GM23338 (cell line): ENCODE results near the gene CCDC57. TPM values are rescaled to one million over a fixed set of nuclear protein-coding genes. Genes with fewer than 3 reads are reported as not detected.

Source experiments
- ATAC-seq: fragments of 200-7000 bp; cut with Tn5 transposase; 3 replicates; pipeline ENCODE4 v1.9.1; 2020
- DNase-seq: peaks from one replicate; pipeline ENCODE4 v3.0.0-alpha.2; 2015; ENCODE audit warnings: low spot score
- H2AFZ ChIP-seq: fragments of 200-600 bp; sonication (generic); 2 replicates; pipeline ENCODE4 v1.8.0; 2016; ENCODE audit warnings: antibody characterized with exemption, mild to moderate bottlenecking, moderate library complexity
- H3F3A ChIP-seq: fragments of 200-600 bp; sonication (generic); replicated peaks from 2 replicates; pipeline ENCODE4 v1.8.0; 2017; ENCODE audit warnings: antibody characterized with exemption, mixed run types, low read depth
- H3K27ac ChIP-seq: fragments of 200-600 bp; sonication (generic); 2 replicates; pipeline ENCODE4 v1.6.1; 2016; ENCODE audit warnings: low read depth
- H3K27me3 ChIP-seq: fragments of 200-600 bp; sonication (generic); 2 replicates; pipeline ENCODE4 v1.8.0; 2016; ENCODE audit warnings: mild to moderate bottlenecking, mixed run types, moderate library complexity; ENCODE audit not compliant: insufficient read depth
- H3K36me3 ChIP-seq: fragments of 200-600 bp; sonication (generic); 2 replicates; pipeline ENCODE4 v1.8.0; 2016; ENCODE audit warnings: mild to moderate bottlenecking; ENCODE audit not compliant: insufficient read depth
- H3K4me1 ChIP-seq: fragments of 200-600 bp; sonication (generic); 2 replicates; pipeline ENCODE4 v1.8.0; 2016; ENCODE audit warnings: mild to moderate bottlenecking, moderate library complexity; ENCODE audit not compliant: insufficient read depth
- H3K4me2 ChIP-seq: fragments of 200-600 bp; sonication (generic); 2 replicates; pipeline ENCODE4 v1.7.1; 2017; ENCODE audit warnings: mixed run types
- H3K4me3 ChIP-seq: fragments of 200-600 bp; sonication (generic); 2 replicates; pipeline ENCODE4 v1.6.1; 2016; ENCODE audit warnings: mixed run types
- H3K79me2 ChIP-seq: fragments of 200-600 bp; sonication (generic); replicated peaks from 2 replicates; pipeline ENCODE4 v1.8.0; 2017; ENCODE audit warnings: mild to moderate bottlenecking; ENCODE audit not compliant: insufficient read depth
- H3K9me2 ChIP-seq: fragments of 200-600 bp; sonication (generic); 2 replicates; pipeline ENCODE4 v1.8.0; 2017; ENCODE audit not compliant: insufficient read depth
- H4K20me1 ChIP-seq: fragments of 200-600 bp; sonication (generic); replicated peaks from 2 replicates; pipeline ENCODE4 v1.8.0; 2017; ENCODE audit warnings: mild to moderate bottlenecking; ENCODE audit not compliant: insufficient read depth
- H3K27ac Mint-ChIP-seq: 2 replicates; pipeline ENCODE4 v1.8.0; 2020; ENCODE audit warnings: inconsistent platforms, mild to moderate bottlenecking, moderate library complexity, mixed read lengths
- H3K27me3 Mint-ChIP-seq: 3 replicates; pipeline ENCODE4 v1.8.0; 2022; ENCODE audit warnings: low read depth, mild to moderate bottlenecking, moderate library complexity, mixed read lengths, inconsistent platforms; ENCODE audit not compliant: insufficient read depth, poor library complexity
- H3K36me3 Mint-ChIP-seq: 3 replicates; pipeline ENCODE4 v1.8.0; 2021; ENCODE audit warnings: low read depth, mild to moderate bottlenecking, inconsistent platforms, moderate library complexity, mixed read lengths
- H3K4me1 Mint-ChIP-seq: 3 replicates; pipeline ENCODE4 v1.8.0; 2020; ENCODE audit warnings: mild to moderate bottlenecking, inconsistent platforms, mixed read lengths
- H3K4me3 Mint-ChIP-seq: 3 replicates; pipeline ENCODE4 v1.8.0; 2021; ENCODE audit warnings: moderate library complexity, mild to moderate bottlenecking, inconsistent platforms, mixed read lengths
- H3K9me3 Mint-ChIP-seq: 3 replicates; pipeline ENCODE4 v1.8.0; 2020; ENCODE audit warnings: moderate library complexity, mild to moderate bottlenecking, inconsistent platforms, mixed read lengths
- CREB1 ChIP-seq: fragments of 250-450 bp; sonication (Bioruptor Pico); IDR thresholded peaks from 2 replicates; pipeline ENCODE4 v1.5.0; 2020; ENCODE audit warnings: low read depth, mild to moderate bottlenecking, moderate library complexity
- CTCF ChIP-seq, 2 experiments: fragments of 200-600 bp in 1 of 2; sonication (generic) in 1 of 2; conservative IDR thresholded peaks; 2 replicates each; pipeline versions ENCODE4 v1.5.1 to v1.6.1; 2016 to 2017; ENCODE audit warnings: antibody characterized with exemption in 2 of 2, low read depth in 2 of 2, mild to moderate bottlenecking in 2 of 2, moderate library complexity in 1 of 2
- EZH2 ChIP-seq: fragments of 200-600 bp; sonication (generic); IDR thresholded peaks from one replicate; pipeline ENCODE4 v1.8.0; 2017; ENCODE audit warnings: antibody characterized with exemption, mild to moderate bottlenecking, low read depth; ENCODE audit not compliant: unreplicated experiment
- EZH2phosphoT487 ChIP-seq: fragments of 200-600 bp; sonication (generic); IDR thresholded peaks from one replicate; pipeline ENCODE4 v1.8.1; 2018; ENCODE audit warnings: antibody characterized with exemption; ENCODE audit not compliant: unreplicated experiment
- JUNB ChIP-seq: IDR thresholded peaks from one replicate; pipeline ENCODE4 v1.6.1; 2016; ENCODE audit warnings: antibody characterized with exemption; ENCODE audit not compliant: unreplicated experiment
- NANOG ChIP-seq: IDR thresholded peaks from 2 replicates; pipeline ENCODE4 v1.6.1; 2016; ENCODE audit warnings: antibody characterized with exemption, borderline replicate concordance
- POLR2AphosphoS5 ChIP-seq: IDR thresholded peaks from 2 replicates; pipeline ENCODE4 v1.6.1; 2016; ENCODE audit warnings: antibody characterized with exemption, low read depth
- STAT1 ChIP-seq: IDR thresholded peaks from one replicate; pipeline ENCODE4 v1.6.1; 2016; ENCODE audit warnings: antibody characterized with exemption; ENCODE audit not compliant: unreplicated experiment
- ZNF114 ChIP-seq: fragments of 250-450 bp; sonication (Bioruptor Pico); IDR thresholded peaks from 2 replicates; pipeline ENCODE4 v1.5.0; 2020; ENCODE audit warnings: mild to moderate bottlenecking, moderate library complexity
- ZNF331 ChIP-seq: fragments of 250-450 bp; sonication (Bioruptor Pico); IDR thresholded peaks from 2 replicates; pipeline ENCODE4 v1.5.0; 2020; ENCODE audit warnings: low read depth, mild to moderate bottlenecking, moderate library complexity
- ZNF462 ChIP-seq: fragments of 250-450 bp; sonication (Bioruptor Pico); IDR thresholded peaks from 2 replicates; pipeline ENCODE4 v1.5.0; 2020; ENCODE audit warnings: mild to moderate bottlenecking, moderate library complexity
- polyA plus RNA-seq: library from polyadenylated mRNA; unstranded; fragments of >200 nt; fragmentation: Nextera tagmentation; extraction: Ambion mirVana; gene quantifications from 2 replicates; pipeline ENCODE4 v1.2.1, GENCODE V29; 2016
- total RNA-seq: library from RNA; depleted of rRNA; stranded (reverse); fragments of >200 nt; shearing (Covaris generic); gene quantifications from 2 replicates; pipeline ENCODE4 v1.2.3, GENCODE V29; 2014
- TF ChIP-seq, protein P1 (sequence below): IDR thresholded peaks from 2 replicates; pipeline ENCODE4 v1.6.1; 2016; ENCODE audit warnings: antibody characterized with exemption
- TF ChIP-seq, protein P2 (sequence below): IDR thresholded peaks from one replicate; pipeline ENCODE4 v1.6.1; 2018; ENCODE audit warnings: antibody characterized with exemption; ENCODE audit not compliant: unreplicated experiment

The CCDC57 gene
- total and polyA plus RNA-seq, 2 experiments from 2014 or later, result 7.0 to 16.3 TPM

DNA sequence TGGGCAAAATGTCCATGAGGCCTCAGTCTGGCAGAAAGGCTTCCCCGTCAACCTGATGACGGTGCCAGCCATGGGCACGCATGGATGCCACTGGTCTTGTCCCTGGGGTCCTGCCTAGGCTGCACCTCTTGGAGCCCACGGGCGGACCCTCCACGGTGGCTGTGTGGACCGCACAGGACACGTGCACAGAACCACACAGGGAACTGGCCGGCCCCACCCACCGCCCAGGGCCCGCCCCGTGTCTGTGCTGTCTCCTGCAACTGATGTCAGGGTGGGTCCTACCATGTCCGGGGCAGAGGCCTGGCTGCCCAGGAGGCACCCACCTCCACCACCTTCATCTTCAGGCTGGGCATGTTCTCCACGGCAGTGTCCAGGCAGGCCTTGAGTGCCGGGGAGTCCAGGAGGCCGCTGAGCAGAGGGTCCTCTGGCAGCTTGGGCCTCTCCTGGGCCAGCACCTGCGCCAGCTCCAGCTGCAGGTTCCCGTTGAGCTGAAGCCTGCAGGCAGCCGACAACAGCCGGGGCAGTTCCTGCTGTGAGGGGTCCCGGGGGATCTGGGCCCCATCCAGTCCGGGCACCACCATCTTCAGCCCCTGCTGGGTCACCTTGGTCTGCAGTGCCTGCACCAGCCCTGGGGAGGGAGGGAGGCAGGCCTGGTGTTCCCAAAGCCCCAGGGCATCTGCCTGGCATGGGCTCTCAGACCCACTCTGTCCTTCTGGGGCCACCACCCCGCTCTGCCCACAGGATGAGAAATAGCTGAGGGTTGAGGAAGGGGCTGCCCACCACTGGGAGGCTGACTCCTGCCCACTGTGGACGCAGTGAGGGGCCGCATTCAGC lies 126.5 kb downstream of the CCDC57 start:
- H3F3A ChIP-seq, result peaks cover 18% of the 10 kb centered on the region; the same call in 1 of the 2 replicates
- Mint-ChIP-seq H3K9me3 (no peaks in the 10 kb centered on the region), H3K4me3 (no peak overlapping the region), H3K27ac (no peak overlapping the region), H3K36me3 (peaks cover 55% of the 10 kb centered on the region; the same call in 2 of the 3 replicates), H3K27me3 (peaks cover 10% of the 10 kb centered on the region), H3K4me1 (no peaks in the 10 kb centered on the region)
- TF ChIP-seq ZNF462 (CRISPR knock-in tag), result no peak
- TF ChIP-seq EZH2phosphoT487, result no peak
- TF ChIP-seq, protein P1, sequence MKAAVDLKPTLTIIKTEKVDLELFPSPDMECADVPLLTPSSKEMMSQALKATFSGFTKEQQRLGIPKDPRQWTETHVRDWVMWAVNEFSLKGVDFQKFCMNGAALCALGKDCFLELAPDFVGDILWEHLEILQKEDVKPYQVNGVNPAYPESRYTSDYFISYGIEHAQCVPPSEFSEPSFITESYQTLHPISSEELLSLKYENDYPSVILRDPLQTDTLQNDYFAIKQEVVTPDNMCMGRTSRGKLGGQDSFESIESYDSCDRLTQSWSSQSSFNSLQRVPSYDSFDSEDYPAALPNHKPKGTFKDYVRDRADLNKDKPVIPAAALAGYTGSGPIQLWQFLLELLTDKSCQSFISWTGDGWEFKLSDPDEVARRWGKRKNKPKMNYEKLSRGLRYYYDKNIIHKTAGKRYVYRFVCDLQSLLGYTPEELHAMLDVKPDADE, result no peak
- no peak for TF ChIP-seq JUNB
- no peak for TF ChIP-seq EZH2
- no peak for TF ChIP-seq ZNF114 (CRISPR knock-in tag)
- no peak for TF ChIP-seq NANOG
- TF ChIP-seq CTCF (conservative IDR thresholded peaks at IDR 0.05; ENCODE audit: low read depth in 2 of 2), result no peak
- TF ChIP-seq, protein P2, sequence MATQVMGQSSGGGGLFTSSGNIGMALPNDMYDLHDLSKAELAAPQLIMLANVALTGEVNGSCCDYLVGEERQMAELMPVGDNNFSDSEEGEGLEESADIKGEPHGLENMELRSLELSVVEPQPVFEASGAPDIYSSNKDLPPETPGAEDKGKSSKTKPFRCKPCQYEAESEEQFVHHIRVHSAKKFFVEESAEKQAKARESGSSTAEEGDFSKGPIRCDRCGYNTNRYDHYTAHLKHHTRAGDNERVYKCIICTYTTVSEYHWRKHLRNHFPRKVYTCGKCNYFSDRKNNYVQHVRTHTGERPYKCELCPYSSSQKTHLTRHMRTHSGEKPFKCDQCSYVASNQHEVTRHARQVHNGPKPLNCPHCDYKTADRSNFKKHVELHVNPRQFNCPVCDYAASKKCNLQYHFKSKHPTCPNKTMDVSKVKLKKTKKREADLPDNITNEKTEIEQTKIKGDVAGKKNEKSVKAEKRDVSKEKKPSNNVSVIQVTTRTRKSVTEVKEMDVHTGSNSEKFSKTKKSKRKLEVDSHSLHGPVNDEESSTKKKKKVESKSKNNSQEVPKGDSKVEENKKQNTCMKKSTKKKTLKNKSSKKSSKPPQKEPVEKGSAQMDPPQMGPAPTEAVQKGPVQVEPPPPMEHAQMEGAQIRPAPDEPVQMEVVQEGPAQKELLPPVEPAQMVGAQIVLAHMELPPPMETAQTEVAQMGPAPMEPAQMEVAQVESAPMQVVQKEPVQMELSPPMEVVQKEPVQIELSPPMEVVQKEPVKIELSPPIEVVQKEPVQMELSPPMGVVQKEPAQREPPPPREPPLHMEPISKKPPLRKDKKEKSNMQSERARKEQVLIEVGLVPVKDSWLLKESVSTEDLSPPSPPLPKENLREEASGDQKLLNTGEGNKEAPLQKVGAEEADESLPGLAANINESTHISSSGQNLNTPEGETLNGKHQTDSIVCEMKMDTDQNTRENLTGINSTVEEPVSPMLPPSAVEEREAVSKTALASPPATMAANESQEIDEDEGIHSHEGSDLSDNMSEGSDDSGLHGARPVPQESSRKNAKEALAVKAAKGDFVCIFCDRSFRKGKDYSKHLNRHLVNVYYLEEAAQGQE, result no peak
- no peak for TF ChIP-seq POLR2AphosphoS5
- no peak for TF ChIP-seq CREB1 (CRISPR knock-in tag)
- no peak for TF ChIP-seq STAT1
- no peak for TF ChIP-seq ZNF331
- H3K27ac ChIP-seq, result no peak overlapping the region
- ATAC-seq (no peak), DNase-seq (no peak)
- H3K9me2 ChIP-seq, result no peaks in the 10 kb centered on the region
- H3K27me3 ChIP-seq, result no peaks in the 10 kb centered on the region
- H3K4me1 ChIP-seq, result no peaks in the 10 kb centered on the region
- H3K4me2 ChIP-seq, result no peak overlapping the region
- H3K4me3 ChIP-seq, result no peak overlapping the region
- no peak overlapping the region for H2AFZ ChIP-seq
- peaks cover 15% of the 10 kb centered on the region for H4K20me1 ChIP-seq
- peaks cover 8% of the 10 kb centered on the region; the same call in 1 of the 2 replicates for H3K36me3 ChIP-seq
- H3K79me2 ChIP-seq, result no peaks in the 10 kb centered on the region
